Panc1 (cell line): ENCODE measurements around the gene ROBO1.

Source experiments
- POLR2AphosphoS5 ChIP-seq: IDR thresholded peaks from 2 replicates; pipeline ENCODE4 v1.6.1; 2012; ENCODE audit warnings: mild to moderate bottlenecking, low read depth, low read length, moderate library complexity
- TCF7L2 ChIP-seq: IDR thresholded peaks from 2 replicates; pipeline ENCODE4 v1.6.1; 2011; ENCODE audit warnings: mild to moderate bottlenecking, low read depth, low read length, inconsistent platforms
- TF ChIP-seq, protein P1 (sequence below): fragments of 450-650 bp; IDR thresholded peaks from 2 replicates; pipeline ENCODE4 v1.5.1; 2017; ENCODE audit warnings: mild to moderate bottlenecking

DNA sequence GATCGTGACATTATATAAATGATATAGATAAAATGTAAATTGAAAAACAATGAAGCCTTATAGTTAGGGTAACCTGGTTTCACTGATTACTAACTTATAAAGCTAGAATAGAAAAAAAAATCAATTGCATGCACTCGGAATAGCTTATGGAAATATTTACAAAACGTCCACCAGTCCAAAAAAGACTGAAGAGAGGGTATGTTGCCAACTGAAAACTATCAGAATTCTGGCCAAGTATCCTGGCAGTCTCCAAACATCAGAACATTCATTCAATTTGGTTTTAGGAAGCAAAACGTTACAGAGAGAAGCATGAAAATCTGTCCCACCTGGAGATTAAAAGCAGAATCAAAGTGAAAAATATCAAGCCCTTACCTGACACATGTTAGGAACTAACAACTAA, 892.4 kb downstream of the ROBO1 start:
- no peak for TF ChIP-seq TCF7L2
- TF ChIP-seq, protein P1, sequence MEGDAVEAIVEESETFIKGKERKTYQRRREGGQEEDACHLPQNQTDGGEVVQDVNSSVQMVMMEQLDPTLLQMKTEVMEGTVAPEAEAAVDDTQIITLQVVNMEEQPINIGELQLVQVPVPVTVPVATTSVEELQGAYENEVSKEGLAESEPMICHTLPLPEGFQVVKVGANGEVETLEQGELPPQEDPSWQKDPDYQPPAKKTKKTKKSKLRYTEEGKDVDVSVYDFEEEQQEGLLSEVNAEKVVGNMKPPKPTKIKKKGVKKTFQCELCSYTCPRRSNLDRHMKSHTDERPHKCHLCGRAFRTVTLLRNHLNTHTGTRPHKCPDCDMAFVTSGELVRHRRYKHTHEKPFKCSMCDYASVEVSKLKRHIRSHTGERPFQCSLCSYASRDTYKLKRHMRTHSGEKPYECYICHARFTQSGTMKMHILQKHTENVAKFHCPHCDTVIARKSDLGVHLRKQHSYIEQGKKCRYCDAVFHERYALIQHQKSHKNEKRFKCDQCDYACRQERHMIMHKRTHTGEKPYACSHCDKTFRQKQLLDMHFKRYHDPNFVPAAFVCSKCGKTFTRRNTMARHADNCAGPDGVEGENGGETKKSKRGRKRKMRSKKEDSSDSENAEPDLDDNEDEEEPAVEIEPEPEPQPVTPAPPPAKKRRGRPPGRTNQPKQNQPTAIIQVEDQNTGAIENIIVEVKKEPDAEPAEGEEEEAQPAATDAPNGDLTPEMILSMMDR, result no peak
- no peak for TF ChIP-seq POLR2AphosphoS5
